ENCODE measurements around the gene FANCM. TPM values are rescaled to one million over a fixed set of nuclear protein-coding genes. Genes with fewer than 3 reads are reported as not detected.
"Not testable (repeated sequence)": the region's sequence is repeated elsewhere in the genome, so short reads cannot be mapped to it uniquely, and the experiment has no call there.

FANCM gene
- total RNA-seq, 6 experiments from 2014 or later = 5.4 to 8.7 (median 6.0) TPM

DNA sequence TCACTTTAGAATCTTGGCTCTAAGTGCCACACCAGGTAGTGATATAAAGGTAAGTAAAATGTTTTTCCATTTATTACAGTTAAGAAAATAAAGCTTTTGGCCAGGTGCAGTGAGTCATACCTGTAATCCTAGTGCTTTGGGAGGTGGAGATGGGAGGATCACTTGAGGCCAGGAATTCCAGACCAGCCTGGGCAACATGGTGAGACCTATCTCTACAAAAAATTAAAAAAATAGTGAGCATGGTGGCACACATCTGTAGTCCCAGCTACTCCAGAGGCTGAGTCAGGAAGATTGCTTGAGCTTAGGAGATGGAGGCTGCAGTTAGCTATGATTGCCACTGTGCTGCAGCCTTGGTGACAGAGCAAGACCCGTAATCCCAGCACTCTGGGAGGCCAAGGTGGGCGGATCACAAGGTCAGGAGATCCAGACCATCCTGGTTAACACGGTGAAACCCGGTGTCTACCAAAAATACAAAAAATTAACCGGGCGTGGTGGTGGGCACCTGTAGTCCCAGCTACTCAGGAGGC is 5.0 kb downstream of the FANCM start:
- no peak overlapping the region for H3K27ac Mint-ChIP-seq
- H3K27me3 Mint-ChIP-seq (ENCODE audit: insufficient read depth) = no peaks in the 10 kb centered on the region; the same call in 1 of the 2 replicates
- no peak for DNase-seq
- peaks cover 7% of the 10 kb centered on the region; the same call in 1 of the 2 replicates for H3K36me3 Mint-ChIP-seq (ENCODE audit: low read depth)
- peaks cover 21% of the 10 kb centered on the region for H3K4me1 Mint-ChIP-seq (ENCODE audit: low read depth)
- no peak overlapping the region for H3K4me3 Mint-ChIP-seq
- no peaks in the 10 kb centered on the region for H3K9me3 Mint-ChIP-seq
- TF ChIP-seq, protein P1, sequence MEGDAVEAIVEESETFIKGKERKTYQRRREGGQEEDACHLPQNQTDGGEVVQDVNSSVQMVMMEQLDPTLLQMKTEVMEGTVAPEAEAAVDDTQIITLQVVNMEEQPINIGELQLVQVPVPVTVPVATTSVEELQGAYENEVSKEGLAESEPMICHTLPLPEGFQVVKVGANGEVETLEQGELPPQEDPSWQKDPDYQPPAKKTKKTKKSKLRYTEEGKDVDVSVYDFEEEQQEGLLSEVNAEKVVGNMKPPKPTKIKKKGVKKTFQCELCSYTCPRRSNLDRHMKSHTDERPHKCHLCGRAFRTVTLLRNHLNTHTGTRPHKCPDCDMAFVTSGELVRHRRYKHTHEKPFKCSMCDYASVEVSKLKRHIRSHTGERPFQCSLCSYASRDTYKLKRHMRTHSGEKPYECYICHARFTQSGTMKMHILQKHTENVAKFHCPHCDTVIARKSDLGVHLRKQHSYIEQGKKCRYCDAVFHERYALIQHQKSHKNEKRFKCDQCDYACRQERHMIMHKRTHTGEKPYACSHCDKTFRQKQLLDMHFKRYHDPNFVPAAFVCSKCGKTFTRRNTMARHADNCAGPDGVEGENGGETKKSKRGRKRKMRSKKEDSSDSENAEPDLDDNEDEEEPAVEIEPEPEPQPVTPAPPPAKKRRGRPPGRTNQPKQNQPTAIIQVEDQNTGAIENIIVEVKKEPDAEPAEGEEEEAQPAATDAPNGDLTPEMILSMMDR (IDR thresholded peaks at IDR 0.05) = no peak

DNA sequence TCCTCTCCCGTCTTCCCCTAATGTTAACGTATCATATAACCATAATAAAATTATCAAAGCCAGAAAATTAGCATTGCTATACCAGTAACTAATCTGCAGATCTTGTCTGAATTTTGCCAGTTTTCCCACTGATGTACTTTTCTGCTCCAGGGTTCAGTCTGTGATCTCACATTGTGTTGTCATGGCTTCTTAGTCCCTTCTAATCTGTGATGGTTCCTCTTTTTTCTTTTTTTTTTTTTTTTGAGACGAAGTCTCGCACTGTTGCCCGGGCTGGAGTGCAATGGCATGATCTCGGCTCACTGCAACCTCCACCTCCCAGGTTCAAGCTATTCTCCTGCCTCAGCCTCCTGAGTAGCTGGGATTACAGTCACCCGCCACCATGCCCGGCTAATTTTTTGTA is 6.4 kb downstream of the FANCM start:
- H3K36me3 Mint-ChIP-seq (ENCODE audit: low read depth); H3K4me3 Mint-ChIP-seq; H3K27me3 Mint-ChIP-seq (ENCODE audit: insufficient read depth); H3K9me3 Mint-ChIP-seq; H3K27ac Mint-ChIP-seq; DNase-seq: not testable (repeated sequence)
- H3K4me1 Mint-ChIP-seq (ENCODE audit: low read depth) = peaks cover 20% of the 10 kb centered on the region

DNA sequence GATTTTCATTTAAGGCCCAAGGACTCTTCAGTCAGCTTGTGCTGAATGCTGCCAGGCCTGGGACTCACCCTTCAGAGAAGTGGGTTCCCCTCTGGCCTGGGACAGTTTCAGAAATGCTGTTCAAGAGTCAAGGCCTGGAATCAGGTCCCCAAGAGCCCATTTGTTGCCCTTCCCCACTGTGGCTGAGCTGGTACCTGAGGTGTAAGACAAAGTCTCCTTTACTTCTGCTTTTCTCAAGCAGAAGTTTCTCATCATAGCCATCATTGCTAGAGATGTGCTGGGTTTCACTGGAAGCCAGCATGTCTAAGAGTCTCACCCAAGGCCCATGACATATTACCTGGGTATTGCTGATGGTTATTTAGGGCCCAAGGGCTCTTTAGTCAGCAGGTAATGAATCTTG is 8.9 kb downstream of the FANCM start:
- no peaks in the 10 kb centered on the region for H3K9me3 Mint-ChIP-seq
- DNase-seq = no peak
- peaks cover 7% of the 10 kb centered on the region; the same call in 1 of the 2 replicates for H3K36me3 Mint-ChIP-seq (ENCODE audit: low read depth)
- TF ChIP-seq, protein P1 (IDR thresholded peaks at IDR 0.05) = no peak
- no peaks in the 10 kb centered on the region for H3K4me1 Mint-ChIP-seq (ENCODE audit: low read depth)
- H3K4me3 Mint-ChIP-seq = no peak overlapping the region
- no peak overlapping the region for H3K27ac Mint-ChIP-seq
- H3K27me3 Mint-ChIP-seq (ENCODE audit: insufficient read depth) = no peaks in the 10 kb centered on the region; the same call in 1 of the 2 replicates

DNA sequence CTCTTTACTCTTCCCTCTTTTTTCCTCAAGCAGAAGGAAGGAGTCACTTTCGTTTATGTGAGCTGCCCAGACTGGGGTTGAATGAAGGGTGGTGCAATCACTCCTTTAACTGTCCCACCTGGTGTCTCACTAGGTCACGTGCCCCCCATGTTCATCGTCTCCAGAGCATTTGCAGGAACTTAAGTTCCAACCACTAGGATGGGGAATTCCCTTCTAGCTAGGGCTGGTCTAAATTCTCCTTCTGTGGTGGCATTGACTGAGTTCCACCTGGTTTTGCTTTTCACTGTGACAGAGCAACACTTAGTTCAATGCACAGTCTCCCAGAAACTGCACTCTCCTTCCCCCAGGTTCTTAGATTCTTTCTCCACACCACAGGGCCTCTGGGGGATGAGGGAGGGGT is 9.5 kb downstream of the FANCM start:
- H3K9me3 Mint-ChIP-seq = no peaks in the 10 kb centered on the region

DNA sequence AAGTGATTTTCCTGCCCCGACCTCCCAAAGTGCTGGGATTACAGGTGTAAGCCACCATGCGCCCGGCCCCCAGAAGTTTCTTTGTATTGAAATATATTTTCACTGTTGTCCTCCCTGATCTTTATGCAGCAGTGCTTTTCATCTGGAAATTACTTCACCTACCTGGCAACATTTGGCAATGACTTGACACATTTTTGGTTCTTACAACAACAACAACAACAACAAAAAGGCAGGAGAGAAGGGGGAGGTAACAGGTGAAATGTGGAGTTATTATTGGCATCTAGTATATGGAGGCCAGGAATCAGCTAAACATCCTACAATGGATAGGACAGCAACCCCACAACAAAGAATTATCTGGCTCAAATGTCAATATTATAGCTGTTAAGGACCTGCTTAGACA is 13.9 kb downstream of the FANCM start:
- TF ChIP-seq, protein P1 (IDR thresholded peaks at IDR 0.05) = no peak
- peaks cover 7% of the 10 kb centered on the region; the same call in 1 of the 2 replicates for H3K36me3 Mint-ChIP-seq (ENCODE audit: low read depth)
- no peak overlapping the region; the same call in 1 of the 2 replicates for H3K27ac Mint-ChIP-seq
- H3K4me3 Mint-ChIP-seq = no peak overlapping the region
- H3K9me3 Mint-ChIP-seq = no peaks in the 10 kb centered on the region
- DNase-seq = no peak
- no peaks in the 10 kb centered on the region for H3K4me1 Mint-ChIP-seq (ENCODE audit: low read depth)
- no peaks in the 10 kb centered on the region for H3K27me3 Mint-ChIP-seq (ENCODE audit: insufficient read depth)

More for the DNA sequence above, 9.5 kb downstream of the FANCM start:
- Mint-ChIP-seq H3K36me3 (ENCODE audit: low read depth) (peaks cover 7% of the 10 kb centered on the region; the same call in 1 of the 2 replicates), H3K27me3 (ENCODE audit: insufficient read depth) (no peaks in the 10 kb centered on the region; the same call in 1 of the 2 replicates), H3K4me3 (no peak overlapping the region), H3K4me1 (ENCODE audit: low read depth) (no peaks in the 10 kb centered on the region), H3K27ac (no peak overlapping the region)
- no peak for DNase-seq
- TF ChIP-seq, protein P1 (IDR thresholded peaks at IDR 0.05) = no peak

DNA sequence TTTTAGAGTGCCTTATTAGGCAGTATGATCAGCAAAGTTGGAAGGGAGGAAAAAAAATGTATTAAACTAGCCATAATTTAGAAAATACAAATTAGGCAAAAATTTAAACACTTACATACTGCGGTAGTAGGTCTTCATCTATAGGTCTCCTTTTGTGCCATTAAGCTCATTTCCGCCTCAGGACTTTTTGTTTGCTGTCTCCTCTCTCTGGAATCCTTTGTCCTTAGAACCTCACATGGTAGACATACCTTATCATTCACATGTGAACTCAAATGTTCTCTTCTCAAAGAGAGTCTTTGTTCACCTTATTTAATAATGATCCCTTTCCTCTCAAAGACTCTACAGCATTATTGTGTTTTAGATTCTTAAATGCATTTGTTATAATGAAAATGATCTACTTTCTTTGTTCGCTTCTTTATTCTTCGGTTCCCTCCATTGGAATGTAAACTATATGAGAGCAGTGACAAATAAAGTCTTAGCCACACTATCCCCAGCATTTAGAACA is 14.7 kb downstream of the FANCM start:
- no peak overlapping the region for H3K27ac Mint-ChIP-seq
- TF ChIP-seq, protein P1 (IDR thresholded peaks at IDR 0.05) = no peak

More for the DNA sequence above, 14.7 kb downstream of the FANCM start:
- Mint-ChIP-seq H3K9me3 (no peaks in the 10 kb centered on the region), H3K36me3 (ENCODE audit: low read depth) (no peaks in the 10 kb centered on the region), H3K4me1 (ENCODE audit: low read depth) (no peaks in the 10 kb centered on the region), H3K27me3 (ENCODE audit: insufficient read depth) (no peaks in the 10 kb centered on the region), H3K4me3 (no peak overlapping the region)
- no peak for DNase-seq

Measured in HFFc6 (cell line).